ENCODE data around the gene DHRS2. TPM values are rescaled to one million over a fixed set of nuclear protein-coding genes. Genes with fewer than 3 reads are reported as not detected.
A peak's percentile ranks its signal among the peaks of the same experiment; 100 is the strongest.
"Not testable (repeated sequence)": the region's sequence is repeated elsewhere in the genome, so short reads cannot be mapped to it uniquely, and the experiment has no call there.

The DHRS2 gene, protein sequence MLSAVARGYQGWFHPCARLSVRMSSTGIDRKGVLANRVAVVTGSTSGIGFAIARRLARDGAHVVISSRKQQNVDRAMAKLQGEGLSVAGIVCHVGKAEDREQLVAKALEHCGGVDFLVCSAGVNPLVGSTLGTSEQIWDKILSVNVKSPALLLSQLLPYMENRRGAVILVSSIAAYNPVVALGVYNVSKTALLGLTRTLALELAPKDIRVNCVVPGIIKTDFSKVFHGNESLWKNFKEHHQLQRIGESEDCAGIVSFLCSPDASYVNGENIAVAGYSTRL
- polyA plus RNA-seq (ENCODE audit: low read depth in 6 of 6): not detected

DNA sequence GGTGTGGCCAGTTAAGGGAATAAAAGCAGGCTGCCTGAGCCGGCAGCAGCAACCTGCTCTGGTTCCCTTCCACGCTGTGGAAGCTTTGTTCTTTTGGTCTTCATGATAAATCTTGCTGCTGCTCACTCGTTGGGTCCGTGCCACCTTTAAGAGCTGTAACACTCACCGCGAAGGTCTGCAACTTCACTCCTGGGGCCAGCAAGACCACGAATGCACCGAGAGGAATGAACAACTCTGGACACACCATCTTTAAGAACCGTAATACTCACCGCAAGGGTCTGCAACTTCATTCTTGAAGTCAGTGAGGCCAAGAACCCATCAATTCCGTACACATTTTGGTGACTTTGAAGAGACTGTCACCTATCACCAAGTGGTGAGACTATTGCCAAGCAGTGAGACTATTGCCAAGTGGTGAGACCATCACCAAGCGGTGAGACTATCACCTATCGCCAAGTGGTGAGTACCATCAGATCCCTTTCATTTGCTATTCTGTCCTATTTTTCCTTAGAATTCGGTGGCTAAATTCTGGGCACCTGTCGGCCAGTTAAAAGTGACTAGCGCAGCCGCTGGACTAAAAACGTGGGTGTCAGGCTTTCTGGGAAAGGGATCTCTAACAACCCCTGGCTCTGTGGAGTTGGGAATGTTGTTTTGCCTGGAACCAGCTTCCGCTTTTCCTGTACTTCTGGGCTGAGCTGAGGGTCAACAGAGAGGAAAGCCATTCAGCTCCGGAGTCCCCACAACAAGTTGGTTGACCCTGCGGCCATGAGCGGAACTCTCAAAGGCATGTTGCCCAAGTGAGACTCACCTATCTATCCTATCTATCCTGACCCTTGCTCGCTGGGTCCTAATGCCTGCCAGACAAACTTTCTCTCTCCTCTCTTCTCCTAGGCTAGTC, at the start of gene DHRS2:
TSS of gene DHRS2 (plus strand) at position 48 of the 895 bp plus-strand sequence. CDS start 2,501 bp downstream, outside the sequence.
- peak within 1 kb of the TSS in 2 of 6 donors; percentile 16 to 42 for H3K27ac Mint-ChIP-seq
- peaks cover 4 to 14% (median 11%) of the 10 kb centered on the region in 3 donors for H3K4me1 Mint-ChIP-seq

DNA sequence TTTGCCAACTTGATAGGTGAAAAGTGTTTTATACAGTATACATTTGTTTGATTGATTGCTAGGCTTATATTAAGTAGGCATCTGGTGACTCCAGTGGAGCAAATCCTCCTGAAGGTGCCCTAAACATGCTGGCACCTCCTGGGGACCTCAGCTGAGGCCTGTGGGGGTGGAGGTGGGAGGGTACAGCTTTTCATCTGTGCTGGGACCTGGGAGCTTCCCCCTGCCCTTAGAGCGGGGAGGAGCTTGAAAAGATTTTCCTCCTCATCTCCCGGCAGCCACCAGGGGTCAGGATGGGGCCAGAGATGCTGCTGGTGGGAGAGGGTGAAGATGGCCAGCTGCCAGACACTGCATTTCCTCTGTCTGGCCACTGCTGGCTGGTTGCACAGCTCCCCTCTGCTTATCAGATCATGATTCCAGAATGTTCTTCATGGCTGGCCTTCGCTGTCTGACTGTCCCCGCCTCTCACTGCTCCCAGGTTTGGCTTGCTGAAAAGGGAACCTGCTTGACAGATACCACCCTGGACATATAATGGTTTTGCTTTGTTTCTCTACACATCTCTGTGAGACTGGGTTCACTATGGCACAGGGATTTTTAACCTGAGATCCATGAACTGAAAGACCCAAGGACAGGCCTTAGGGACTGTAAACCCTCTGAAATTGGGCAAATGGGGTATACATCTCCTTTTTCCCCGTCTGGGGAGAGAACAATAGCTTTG, 47.1 kb upstream of the DHRS2 start:
- no peak overlapping the region for H3K4me3 Mint-ChIP-seq
- H3K27me3 Mint-ChIP-seq: peaks cover 19 to 25% (median 21%) of the 10 kb centered on the region in 3 donors
- ATAC-seq (ENCODE audit: low read depth in 2 of 2) (peak; percentile 87 to 90), DNase-seq (peak; percentile 44)
- H3K9me3 Mint-ChIP-seq: peaks cover 0 to 6% (median 3%) of the 10 kb centered on the region in 7 donors
- H3K4me1 Mint-ChIP-seq: peaks cover 0 to 12% (median 10%) of the 10 kb centered on the region in 3 donors
- H3K27ac Mint-ChIP-seq: peak overlapping the region in 1 of 6 donors; percentile 68
- H3K36me3 Mint-ChIP-seq: no peaks in the 10 kb centered on the region

More for the DNA sequence above, at the start of gene DHRS2:
- H3K36me3 Mint-ChIP-seq: no peaks in the 10 kb centered on the region
- H3K4me3 Mint-ChIP-seq: no peak within 1 kb of the TSS
- peaks cover 8 to 12% (median 10%) of the 10 kb centered on the region in 3 donors for H3K27me3 Mint-ChIP-seq
- H3K9me3 Mint-ChIP-seq: peaks cover 0 to 6% (median 5%) of the 10 kb centered on the region in 7 donors
- no peak for ATAC-seq (ENCODE audit: low read depth in 2 of 2)
- no peak for DNase-seq

DNA sequence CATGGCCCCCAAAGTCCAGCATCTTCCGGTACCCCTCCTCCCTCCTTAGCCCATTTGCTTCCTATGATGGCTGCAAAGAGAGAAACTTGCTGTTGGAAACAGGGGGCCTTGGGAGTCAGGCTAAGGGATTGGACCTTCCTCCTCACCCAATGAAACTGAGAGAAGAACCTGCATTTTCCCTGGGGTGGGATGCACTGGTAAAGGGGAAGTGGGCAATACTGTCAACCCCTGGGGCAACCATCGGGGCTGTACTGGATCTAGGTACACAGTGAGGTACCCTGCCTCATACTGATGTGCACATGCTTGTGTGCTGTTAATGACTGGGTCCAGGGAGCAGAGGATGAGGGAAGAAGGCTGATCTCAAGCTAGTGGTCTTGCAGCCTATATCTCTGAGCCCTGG, 46.6 kb upstream of the DHRS2 start:
- no peak overlapping the region for H3K4me3 Mint-ChIP-seq
- ATAC-seq (ENCODE audit: low read depth in 2 of 2) (no peak), DNase-seq (no peak)
- peaks cover 0 to 12% (median 10%) of the 10 kb centered on the region in 3 donors for H3K4me1 Mint-ChIP-seq
- no peak overlapping the region for H3K27ac Mint-ChIP-seq
- peaks cover 0 to 6% (median 0%) of the 10 kb centered on the region in 7 donors for H3K9me3 Mint-ChIP-seq
- no peaks in the 10 kb centered on the region for H3K36me3 Mint-ChIP-seq
- H3K27me3 Mint-ChIP-seq: peaks cover 19 to 23% (median 21%) of the 10 kb centered on the region in 3 donors

DNA sequence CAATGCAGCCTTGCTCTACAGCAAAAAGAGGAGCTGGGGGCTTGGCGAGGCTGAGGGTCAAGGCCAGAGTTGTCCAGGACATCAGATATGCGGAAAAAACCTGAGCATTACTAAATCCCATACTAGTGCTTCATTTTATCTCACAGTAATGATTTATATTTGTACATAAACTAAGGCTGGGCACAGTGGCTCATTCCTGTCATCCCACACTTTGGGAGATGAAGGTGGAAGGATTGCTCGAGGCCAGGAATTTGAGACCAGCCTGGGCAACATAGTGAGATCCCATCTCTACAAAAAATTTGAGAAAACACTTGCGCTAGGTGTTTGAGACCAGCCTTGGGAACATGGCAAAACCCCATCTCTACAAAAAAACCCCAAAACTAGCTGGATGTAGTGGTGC, 46.0 kb upstream of the DHRS2 start:
- DNase-seq (no peak), ATAC-seq (ENCODE audit: low read depth in 2 of 2) (no peak)
- no peaks in the 10 kb centered on the region for H3K36me3 Mint-ChIP-seq
- peaks cover 21 to 26% (median 24%) of the 10 kb centered on the region in 3 donors for H3K27me3 Mint-ChIP-seq
- no peak overlapping the region for H3K27ac Mint-ChIP-seq
- H3K4me3 Mint-ChIP-seq: no peak overlapping the region
- H3K9me3 Mint-ChIP-seq: peaks cover 0 to 6% (median 0%) of the 10 kb centered on the region in 7 donors
- H3K4me1 Mint-ChIP-seq: peaks cover 0 to 12% (median 10%) of the 10 kb centered on the region in 3 donors

DNA sequence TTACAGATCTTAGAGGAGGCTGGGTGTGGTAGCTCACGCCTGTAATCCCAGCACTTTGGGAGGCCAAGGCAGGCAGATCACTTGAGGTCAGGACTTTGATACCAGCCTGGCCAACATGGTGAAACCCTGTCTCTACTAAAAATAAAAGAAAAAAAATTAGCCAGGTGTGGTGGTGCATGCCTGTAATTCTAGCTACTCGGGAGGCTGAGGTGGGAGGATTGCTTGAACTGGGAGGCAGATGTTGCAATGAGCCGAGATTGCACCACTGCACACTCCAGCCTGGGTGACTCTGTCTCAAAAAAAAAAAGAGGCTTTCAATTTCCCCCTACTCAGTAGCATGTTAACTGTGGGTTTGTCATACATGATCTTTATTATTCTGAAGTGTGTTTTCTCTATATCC, 42.0 kb upstream of the DHRS2 start:
- H3K36me3 Mint-ChIP-seq; H3K4me3 Mint-ChIP-seq; H3K9me3 Mint-ChIP-seq; DNase-seq; H3K27ac Mint-ChIP-seq; ATAC-seq (ENCODE audit: low read depth in 2 of 2); H3K4me1 Mint-ChIP-seq: not testable (repeated sequence)
- peaks cover 3 to 44% (median 24%) of the 10 kb centered on the region in 3 donors for H3K27me3 Mint-ChIP-seq

DNA sequence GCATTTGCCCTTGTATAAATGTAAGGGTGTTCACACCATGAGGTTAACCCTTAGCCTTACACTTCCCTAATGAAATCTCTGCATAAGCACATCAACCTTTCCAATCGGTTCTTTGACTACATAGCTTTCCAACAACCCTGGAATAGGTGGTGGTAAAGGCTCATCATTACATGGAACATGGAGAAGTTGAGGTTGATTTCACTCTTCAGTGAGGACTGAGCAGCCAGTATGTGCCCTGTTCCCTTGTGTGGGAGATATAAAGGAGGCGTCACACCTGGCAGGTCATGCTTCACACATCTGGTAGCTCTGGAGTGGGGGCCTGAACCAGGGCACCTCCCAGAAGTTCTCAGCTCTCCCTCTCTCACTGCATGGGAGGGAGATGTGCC, 35.8 kb upstream of the DHRS2 start:
- Mint-ChIP-seq H3K27ac (no peak overlapping the region), H3K27me3 (peaks cover 17 to 50% (median 36%) of the 10 kb centered on the region in 3 donors), H3K4me3 (no peak overlapping the region), H3K9me3 (peaks cover 4 to 17% (median 6%) of the 10 kb centered on the region in 7 donors), H3K4me1 (no peaks in the 10 kb centered on the region), H3K36me3 (peaks cover 5 to 15% of the 10 kb centered on the region in 2 donors)
- ATAC-seq (ENCODE audit: low read depth in 2 of 2): no peak
- no peak for DNase-seq

DNA sequence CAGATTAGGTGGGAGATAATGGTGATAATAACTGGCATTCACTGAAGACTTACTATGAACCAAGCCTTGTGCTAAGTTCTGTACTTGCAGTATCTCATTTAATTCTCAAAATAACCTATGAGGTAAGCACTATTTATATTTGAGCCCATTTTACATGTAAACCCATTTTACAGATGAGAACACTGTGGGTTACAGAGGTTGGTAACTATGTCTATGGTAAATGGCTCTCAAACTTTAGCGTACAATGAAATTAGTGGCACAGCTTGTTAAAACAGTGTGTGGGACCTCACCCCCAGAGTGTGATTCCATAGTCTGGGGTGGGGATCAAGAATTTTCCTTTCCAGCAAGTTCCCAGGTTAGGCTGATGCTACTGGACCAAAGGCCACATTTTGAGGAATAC, 35.4 kb upstream of the DHRS2 start:
- no peaks in the 10 kb centered on the region for H3K4me1 Mint-ChIP-seq
- ATAC-seq (ENCODE audit: low read depth in 2 of 2): no peak
- no peak overlapping the region for H3K4me3 Mint-ChIP-seq

DNA sequence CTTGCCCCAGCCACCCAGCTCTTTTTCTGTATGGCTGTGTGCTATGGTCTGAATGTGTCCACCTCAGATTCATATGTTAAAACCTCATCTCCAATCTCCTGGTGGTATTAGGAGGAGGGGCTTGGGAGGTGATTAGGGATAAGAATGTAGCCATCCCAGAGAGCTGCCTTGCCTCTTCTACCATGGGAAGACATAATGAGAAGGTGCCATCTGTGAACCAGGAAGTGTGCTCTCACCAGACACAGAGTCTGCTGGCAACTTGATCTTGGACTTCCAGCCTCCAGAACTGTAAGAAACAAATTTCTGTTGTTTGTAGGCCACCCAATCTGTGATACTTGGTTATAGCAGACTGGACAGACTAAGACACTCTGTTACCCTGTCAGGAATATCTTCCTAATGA, 34.7 kb upstream of the DHRS2 start:
- Mint-ChIP-seq H3K27ac (peak overlapping the region in 1 of 6 donors; percentile 4), H3K27me3 (peaks cover 19 to 42% (median 30%) of the 10 kb centered on the region in 3 donors), H3K4me3 (no peak overlapping the region), H3K4me1 (no peaks in the 10 kb centered on the region), H3K9me3 (peaks cover 4 to 17% (median 6%) of the 10 kb centered on the region in 7 donors), H3K36me3 (peaks cover 5 to 15% of the 10 kb centered on the region in 2 donors)
- no peak for DNase-seq
- no peak for ATAC-seq (ENCODE audit: low read depth in 2 of 2)

More for the DNA sequence above, 35.4 kb upstream of the DHRS2 start:
- Mint-ChIP-seq H3K36me3 (peaks cover 5 to 15% of the 10 kb centered on the region in 2 donors), H3K9me3 (peaks cover 4 to 17% (median 6%) of the 10 kb centered on the region in 7 donors), H3K27ac (no peak overlapping the region), H3K27me3 (peaks cover 17 to 46% (median 32%) of the 10 kb centered on the region in 3 donors)
- no peak for DNase-seq

DNA sequence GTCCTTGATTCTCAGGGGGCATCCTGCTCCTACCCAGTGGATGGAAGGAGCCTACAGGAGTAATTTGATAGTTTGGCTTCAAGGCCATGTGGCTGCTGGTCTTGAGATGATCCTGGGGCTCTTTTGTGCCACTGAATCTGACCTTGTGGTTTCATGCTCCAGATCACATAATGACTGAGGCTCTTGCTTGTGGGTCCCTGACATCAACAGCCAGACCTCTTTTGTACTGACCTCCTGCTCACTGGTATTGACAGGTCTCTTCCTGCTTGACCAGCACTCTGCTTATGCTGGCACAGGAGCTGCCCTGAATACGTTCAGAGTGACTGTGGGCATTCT, 34.4 kb upstream of the DHRS2 start:
- H3K4me1 Mint-ChIP-seq: no peaks in the 10 kb centered on the region
- no peak overlapping the region for H3K4me3 Mint-ChIP-seq
- peaks cover 22 to 41% (median 30%) of the 10 kb centered on the region in 3 donors for H3K27me3 Mint-ChIP-seq
- peak overlapping the region in 1 of 6 donors; percentile 33 for H3K27ac Mint-ChIP-seq
- H3K9me3 Mint-ChIP-seq: peaks cover 4 to 17% (median 6%) of the 10 kb centered on the region in 7 donors
- H3K36me3 Mint-ChIP-seq: peaks cover 5 to 15% of the 10 kb centered on the region in 2 donors
- ATAC-seq (ENCODE audit: low read depth in 2 of 2) (no peak), DNase-seq (no peak)

DNA sequence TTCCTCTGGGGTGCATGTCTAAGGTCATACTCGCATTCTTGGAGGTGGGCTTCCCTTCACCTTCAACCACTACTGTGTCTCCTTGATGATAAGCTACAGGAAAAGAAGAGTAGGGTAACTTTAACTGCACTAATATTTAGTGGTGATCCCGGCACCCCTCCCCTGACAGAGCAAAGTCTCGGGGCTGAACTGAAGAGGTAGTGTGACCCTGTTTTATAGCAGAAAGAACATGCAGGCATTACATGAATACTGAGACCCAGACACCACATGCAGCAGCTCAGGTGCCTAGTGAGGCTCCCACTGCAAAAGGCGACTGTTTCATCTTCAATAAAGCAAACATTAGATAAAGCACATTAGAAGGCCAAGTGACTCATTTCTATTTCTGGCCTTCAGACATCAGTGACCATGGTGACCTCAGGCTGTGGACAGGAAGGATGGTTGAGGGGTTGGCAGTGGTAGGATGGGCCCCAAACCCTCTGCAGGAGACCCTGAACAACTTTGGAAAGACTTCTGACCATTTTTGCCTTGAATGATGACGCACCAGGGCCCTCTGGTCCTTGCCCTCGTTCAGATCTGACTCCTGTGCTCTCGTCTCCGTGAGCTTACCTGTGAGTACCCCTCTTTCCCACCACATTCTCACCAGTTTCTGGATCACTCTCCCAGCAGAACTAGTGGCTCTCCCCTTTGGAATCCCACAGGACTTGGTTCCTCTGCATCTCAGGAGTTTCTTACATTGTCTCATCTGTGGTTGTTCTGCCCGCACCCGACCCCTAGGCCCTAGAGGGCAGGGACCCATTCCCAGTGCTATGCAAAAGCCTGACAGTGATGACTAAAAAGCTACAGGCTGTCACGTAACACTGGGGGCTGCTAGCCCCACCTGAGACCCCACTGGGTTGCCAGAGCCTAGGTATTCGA, 33.7 kb upstream of the DHRS2 start:
- no peaks in the 10 kb centered on the region for H3K4me1 Mint-ChIP-seq
- H3K9me3 Mint-ChIP-seq: peaks cover 4 to 17% (median 6%) of the 10 kb centered on the region in 7 donors
- DNase-seq: no peak
- H3K27me3 Mint-ChIP-seq: peaks cover 23 to 35% (median 33%) of the 10 kb centered on the region in 3 donors
- no peak for ATAC-seq (ENCODE audit: low read depth in 2 of 2)
- no peak overlapping the region for H3K4me3 Mint-ChIP-seq
- peaks cover 5 to 15% of the 10 kb centered on the region in 2 donors for H3K36me3 Mint-ChIP-seq
- H3K27ac Mint-ChIP-seq: peak overlapping the region in 1 of 6 donors; percentile 47

DNA sequence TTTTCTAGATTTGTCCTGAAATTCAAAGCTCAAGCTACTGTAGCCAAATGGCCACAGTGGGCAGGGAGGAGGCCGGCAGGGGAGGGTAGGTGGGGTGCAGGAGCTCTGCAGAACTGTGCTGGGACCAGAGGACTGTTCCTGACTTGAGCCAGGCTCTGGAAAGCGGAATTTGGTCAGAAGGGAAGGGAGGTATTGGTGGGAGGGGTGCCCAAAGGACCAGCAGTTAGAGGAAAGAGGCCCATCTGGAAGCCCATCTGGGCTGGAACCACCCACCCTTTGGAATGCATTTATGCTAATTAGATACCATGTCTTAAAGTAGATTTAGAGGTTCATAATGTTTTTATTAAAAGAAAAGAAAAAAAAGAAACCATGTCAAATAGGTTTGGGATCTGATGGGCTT, 33.1 kb upstream of the DHRS2 start:
- no peaks in the 10 kb centered on the region for H3K4me1 Mint-ChIP-seq
- no peak for ATAC-seq (ENCODE audit: low read depth in 2 of 2)

DNA sequence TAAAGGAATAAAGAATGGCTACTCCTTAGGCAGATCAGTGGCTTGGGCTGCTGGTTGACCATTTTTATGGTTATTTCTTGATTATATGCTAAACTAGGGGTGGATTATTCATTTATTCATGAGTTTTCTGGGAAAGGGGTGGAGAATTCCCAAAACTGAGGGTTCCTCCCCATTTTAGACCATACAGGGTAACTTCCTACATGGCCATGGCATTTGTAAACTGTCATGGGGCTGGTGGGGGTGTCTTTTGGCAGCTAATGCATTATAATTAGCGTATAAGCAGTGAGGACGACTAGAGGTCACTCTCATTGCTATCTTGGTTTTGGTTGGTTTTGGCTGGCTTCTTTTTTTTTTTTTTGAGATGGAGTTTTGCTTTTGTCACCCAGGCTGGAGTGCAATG, 32.0 kb upstream of the DHRS2 start:
- ATAC-seq (ENCODE audit: low read depth in 2 of 2): no peak
- peaks cover 4 to 14% (median 6%) of the 10 kb centered on the region in 7 donors for H3K9me3 Mint-ChIP-seq
- no peak overlapping the region for H3K4me3 Mint-ChIP-seq
- H3K27ac Mint-ChIP-seq: no peak overlapping the region
- no peaks in the 10 kb centered on the region for H3K4me1 Mint-ChIP-seq
- H3K36me3 Mint-ChIP-seq: peaks cover 5 to 15% of the 10 kb centered on the region in 2 donors
- H3K27me3 Mint-ChIP-seq: peaks cover 20 to 42% (median 21%) of the 10 kb centered on the region in 3 donors
- DNase-seq: no peak

More for the DNA sequence above, 33.1 kb upstream of the DHRS2 start:
- H3K9me3 Mint-ChIP-seq: peaks cover 4 to 17% (median 6%) of the 10 kb centered on the region in 7 donors
- no peak overlapping the region for H3K4me3 Mint-ChIP-seq
- peaks cover 5 to 15% of the 10 kb centered on the region in 2 donors for H3K36me3 Mint-ChIP-seq
- H3K27ac Mint-ChIP-seq: no peak overlapping the region
- DNase-seq: no peak
- H3K27me3 Mint-ChIP-seq: peaks cover 23 to 35% (median 28%) of the 10 kb centered on the region in 3 donors
